HepG2 (cell line): Measurements from ENCODE around the gene TFPI. TPM values are rescaled to one million over a fixed set of nuclear protein-coding genes. Genes with fewer than 3 reads are reported as not detected.

Source experiments
- AKAP8 ChIP-seq: sonication (generic); formaldehyde crosslinking; IDR thresholded peaks from 2 replicates; pipeline ENCODE4 v1.5.1; 2020; ENCODE audit warnings: mild to moderate bottlenecking, missing genetic modification reagents
- CEBPB ChIP-seq: IDR thresholded peaks from 2 replicates; pipeline ENCODE4 v1.6.1; 2011; ENCODE audit warnings: low read depth, low read length, improper control_type of control experiment, borderline replicate concordance
- IRF2 ChIP-seq: IDR thresholded peaks from 2 replicates; pipeline ENCODE4 v1.6.1; 2018; ENCODE audit warnings: missing genetic modification reagents, missing compliant biosample characterization
- KMT2B ChIP-seq: IDR thresholded peaks from 2 replicates; pipeline ENCODE4 v1.6.1; 2016; ENCODE audit warnings: missing genetic modification reagents, missing compliant biosample characterization
- PPARG ChIP-seq: conservative IDR thresholded peaks from 2 replicates; pipeline ENCODE4 v1.6.1; 2016; ENCODE audit warnings: missing biosample characterization, missing genetic modification reagents
- RARA ChIP-seq: IDR thresholded peaks from 2 replicates; pipeline ENCODE4 v1.6.1; 2016; ENCODE audit warnings: missing genetic modification reagents, missing compliant biosample characterization
- SIX4 ChIP-seq: sonication (generic); formaldehyde crosslinking; IDR thresholded peaks from 2 replicates; pipeline ENCODE4 v1.4.0; 2020; ENCODE audit warnings: missing genetic modification reagents
- SP5 ChIP-seq: IDR thresholded peaks from 2 replicates; pipeline ENCODE4 v1.6.1; 2016; ENCODE audit warnings: low read depth, borderline replicate concordance
- TP53 ChIP-seq: sonication (generic); formaldehyde crosslinking; conservative IDR thresholded peaks from 2 replicates; pipeline ENCODE4 v1.4.0; 2020; ENCODE audit warnings: missing genetic modification reagents
- TRIM24 ChIP-seq: sonication (generic); formaldehyde crosslinking; IDR thresholded peaks from 2 replicates; pipeline ENCODE4 v1.8.0; 2022; ENCODE audit warnings: mild to moderate bottlenecking, missing genetic modification reagents
- YEATS4 ChIP-seq: sonication (generic); formaldehyde crosslinking; IDR thresholded peaks from 2 replicates; pipeline ENCODE4 v1.4.0; 2020; ENCODE audit warnings: missing genetic modification reagents, borderline replicate concordance
- ZNF207 ChIP-seq: fragments of 450-650 bp; IDR thresholded peaks from 2 replicates; pipeline ENCODE4 v1.6.1; 2016; ENCODE audit warnings: antibody characterized with exemption, borderline replicate concordance
- ZNF232 ChIP-seq: sonication (generic); formaldehyde crosslinking; IDR thresholded peaks from 2 replicates; pipeline ENCODE4 v1.4.0; 2020; ENCODE audit warnings: missing genetic modification reagents, borderline replicate concordance
- ZNF350 ChIP-seq: sonication (generic); formaldehyde crosslinking; IDR thresholded peaks from 2 replicates; pipeline ENCODE4 v1.4.0; 2020; ENCODE audit warnings: mild to moderate bottlenecking, low read depth, missing genetic modification reagents, borderline replicate concordance
- ZNF557 ChIP-seq: sonication (generic); formaldehyde crosslinking; IDR thresholded peaks from 2 replicates; pipeline ENCODE4 v1.4.0; 2020; ENCODE audit warnings: missing genetic modification reagents
- ZNF558 ChIP-seq: sonication (generic); formaldehyde crosslinking; IDR thresholded peaks from 2 replicates; pipeline ENCODE4 v1.9.0; 2022; ENCODE audit warnings: mild to moderate bottlenecking, missing genetic modification reagents, borderline replicate concordance
- polyA plus RNA-seq, 8 experiments: library from polyadenylated mRNA; depleted of rRNA in 3 of 8; stranded (reverse) in 7 of 8; unstranded in 1 of 8; fragments of >200 nt; fragmentation: Illumina TruSeq in 4 of 8; extraction: Trizol in 4 of 8; gene quantifications; 2 replicates each; pipeline versions ENCODE4 v1.2.1 to v1.2.3, GENCODE V29; 2011 to 2016; ENCODE audit warnings: low read depth in 4 of 8, missing spikeins in 1 of 8, mixed read lengths in 1 of 8; ENCODE audit not compliant: insufficient read depth in 1 of 8
- total RNA-seq, 5 experiments: library from RNA; depleted of rRNA; stranded (reverse); fragments of >200 nt; fragmentation: Illumina TruSeq; extraction: Trizol; gene quantifications; 2 replicates each; pipeline ENCODE4 v1.2.3, GENCODE V29; 2016; ENCODE audit warnings: low read depth in 1 of 5
- TF ChIP-seq, protein P1 (sequence below): sonication (generic); formaldehyde crosslinking; IDR thresholded peaks from 2 replicates; pipeline ENCODE4 v1.8.1; 2023; ENCODE audit warnings: mild to moderate bottlenecking, inconsistent platforms, moderate library complexity, missing genetic modification reagents, borderline replicate concordance
- TF ChIP-seq, protein P2 (sequence below), 2 experiments: sonication (generic) in 1 of 2; formaldehyde crosslinking in 1 of 2; IDR thresholded peaks; 2 replicates each; pipeline versions ENCODE4 v1.4.0 to v1.6.1; 2016 to 2020; ENCODE audit warnings: borderline replicate concordance in 1 of 2, low read depth in 1 of 2, mild to moderate bottlenecking in 1 of 2, missing genetic modification reagents in 1 of 2
- TF ChIP-seq, protein P3 (sequence below): sonication (generic); formaldehyde crosslinking; conservative IDR thresholded peaks from 2 replicates; pipeline ENCODE4 v1.4.0; 2020; ENCODE audit warnings: mild to moderate bottlenecking, missing genetic modification reagents, moderate library complexity
- TF ChIP-seq, protein P4 (sequence below): IDR thresholded peaks from 2 replicates; pipeline ENCODE4 v1.6.1; 2018; ENCODE audit warnings: missing genetic modification reagents

TFPI gene
- total and polyA plus RNA-seq, 2 of the 13 experiments (the other 11 are each of a cell fraction or from before 2014, with no cell fraction given), result 301 to 436 TPM

DNA sequence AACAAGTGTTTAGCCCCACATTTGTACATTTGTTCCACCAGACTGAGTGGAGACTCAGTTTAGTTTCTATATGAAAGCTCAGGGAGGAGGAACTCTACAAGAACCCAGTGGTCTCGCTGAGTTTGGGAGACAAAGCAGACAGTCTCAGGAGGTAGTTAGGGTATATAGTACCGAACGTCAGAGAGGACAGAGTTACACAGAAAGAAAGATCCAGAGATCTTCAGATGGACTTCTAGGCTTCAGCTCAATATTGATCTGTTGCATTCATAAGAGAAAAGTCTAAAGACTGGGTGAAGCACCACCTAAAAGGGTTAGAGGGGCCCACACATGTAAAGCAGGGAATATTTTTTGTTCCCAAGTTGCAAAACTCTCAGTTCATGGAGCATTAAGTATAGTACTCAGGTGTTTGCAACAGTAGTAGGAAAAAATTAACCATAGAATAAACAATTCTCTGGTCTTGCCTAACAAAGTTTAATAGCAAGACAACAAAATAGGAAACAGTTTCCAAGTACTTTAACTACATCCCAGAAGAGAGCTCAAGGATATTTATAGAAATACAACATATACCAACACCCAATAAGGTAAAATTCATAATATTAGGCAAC is 4.2 kb downstream of the TFPI start (continued):
- TF ChIP-seq ZNF350, result no peak
- TF ChIP-seq TRIM24 (CRISPR knock-in tag), result no peak
- TF ChIP-seq, protein P1, sequence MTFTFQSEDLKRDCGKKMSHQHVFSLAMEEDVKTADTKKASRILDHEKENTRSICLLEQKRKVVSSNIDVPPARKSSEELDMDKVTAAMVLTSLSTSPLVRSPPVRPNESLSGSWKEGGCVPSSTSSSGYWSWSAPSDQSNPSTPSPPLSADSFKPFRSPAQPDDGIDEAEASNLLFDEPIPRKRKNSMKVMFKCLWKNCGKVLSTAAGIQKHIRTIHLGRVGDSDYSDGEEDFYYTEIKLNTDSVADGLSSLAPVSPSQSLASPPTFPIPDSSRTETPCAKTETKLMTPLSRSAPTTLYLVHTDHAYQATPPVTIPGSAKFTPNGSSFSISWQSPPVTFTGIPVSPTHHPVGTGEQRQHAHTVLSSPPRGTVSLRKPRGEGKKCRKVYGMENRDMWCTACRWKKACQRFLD (CRISPR knock-in tag), result no peak
- TF ChIP-seq KMT2B (CRISPR knock-in tag), result no peak
- TF ChIP-seq, protein P2, sequence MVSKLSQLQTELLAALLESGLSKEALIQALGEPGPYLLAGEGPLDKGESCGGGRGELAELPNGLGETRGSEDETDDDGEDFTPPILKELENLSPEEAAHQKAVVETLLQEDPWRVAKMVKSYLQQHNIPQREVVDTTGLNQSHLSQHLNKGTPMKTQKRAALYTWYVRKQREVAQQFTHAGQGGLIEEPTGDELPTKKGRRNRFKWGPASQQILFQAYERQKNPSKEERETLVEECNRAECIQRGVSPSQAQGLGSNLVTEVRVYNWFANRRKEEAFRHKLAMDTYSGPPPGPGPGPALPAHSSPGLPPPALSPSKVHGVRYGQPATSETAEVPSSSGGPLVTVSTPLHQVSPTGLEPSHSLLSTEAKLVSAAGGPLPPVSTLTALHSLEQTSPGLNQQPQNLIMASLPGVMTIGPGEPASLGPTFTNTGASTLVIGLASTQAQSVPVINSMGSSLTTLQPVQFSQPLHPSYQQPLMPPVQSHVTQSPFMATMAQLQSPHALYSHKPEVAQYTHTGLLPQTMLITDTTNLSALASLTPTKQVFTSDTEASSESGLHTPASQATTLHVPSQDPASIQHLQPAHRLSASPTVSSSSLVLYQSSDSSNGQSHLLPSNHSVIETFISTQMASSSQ (IDR thresholded peaks at IDR 0.05; ENCODE audit: low read depth), result peak; percentile 97
- TF ChIP-seq, protein P2 (CRISPR knock-in tag; IDR thresholded peaks at IDR 0.05; ENCODE audit: borderline replicate concordance), result peak; percentile 98
- peak; percentile 71; the same call in 1 of the 2 replicates for TF ChIP-seq YEATS4 (CRISPR knock-in tag)
- peak; percentile 67; the same call in 1 of the 2 replicates for TF ChIP-seq IRF2 (CRISPR knock-in tag)
- peak; percentile 33; the same call in 1 of the 2 replicates for TF ChIP-seq SP5
- TF ChIP-seq SIX4 (CRISPR knock-in tag), result peak; percentile 76; the same call in 1 of the 2 replicates
- TF ChIP-seq RARA (CRISPR knock-in tag), result peak; percentile 77
- no peak for TF ChIP-seq ZNF207
- TF ChIP-seq, protein P3, sequence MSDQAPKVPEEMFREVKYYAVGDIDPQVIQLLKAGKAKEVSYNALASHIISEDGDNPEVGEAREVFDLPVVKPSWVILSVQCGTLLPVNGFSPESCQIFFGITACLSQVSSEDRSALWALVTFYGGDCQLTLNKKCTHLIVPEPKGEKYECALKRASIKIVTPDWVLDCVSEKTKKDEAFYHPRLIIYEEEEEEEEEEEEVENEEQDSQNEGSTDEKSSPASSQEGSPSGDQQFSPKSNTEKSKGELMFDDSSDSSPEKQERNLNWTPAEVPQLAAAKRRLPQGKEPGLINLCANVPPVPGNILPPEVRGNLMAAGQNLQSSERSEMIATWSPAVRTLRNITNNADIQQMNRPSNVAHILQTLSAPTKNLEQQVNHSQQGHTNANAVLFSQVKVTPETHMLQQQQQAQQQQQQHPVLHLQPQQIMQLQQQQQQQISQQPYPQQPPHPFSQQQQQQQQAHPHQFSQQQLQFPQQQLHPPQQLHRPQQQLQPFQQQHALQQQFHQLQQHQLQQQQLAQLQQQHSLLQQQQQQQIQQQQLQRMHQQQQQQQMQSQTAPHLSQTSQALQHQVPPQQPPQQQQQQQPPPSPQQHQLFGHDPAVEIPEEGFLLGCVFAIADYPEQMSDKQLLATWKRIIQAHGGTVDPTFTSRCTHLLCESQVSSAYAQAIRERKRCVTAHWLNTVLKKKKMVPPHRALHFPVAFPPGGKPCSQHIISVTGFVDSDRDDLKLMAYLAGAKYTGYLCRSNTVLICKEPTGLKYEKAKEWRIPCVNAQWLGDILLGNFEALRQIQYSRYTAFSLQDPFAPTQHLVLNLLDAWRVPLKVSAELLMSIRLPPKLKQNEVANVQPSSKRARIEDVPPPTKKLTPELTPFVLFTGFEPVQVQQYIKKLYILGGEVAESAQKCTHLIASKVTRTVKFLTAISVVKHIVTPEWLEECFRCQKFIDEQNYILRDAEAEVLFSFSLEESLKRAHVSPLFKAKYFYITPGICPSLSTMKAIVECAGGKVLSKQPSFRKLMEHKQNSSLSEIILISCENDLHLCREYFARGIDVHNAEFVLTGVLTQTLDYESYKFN, result peak; percentile 96
- no peak for TF ChIP-seq TP53
- TF ChIP-seq, protein P4, sequence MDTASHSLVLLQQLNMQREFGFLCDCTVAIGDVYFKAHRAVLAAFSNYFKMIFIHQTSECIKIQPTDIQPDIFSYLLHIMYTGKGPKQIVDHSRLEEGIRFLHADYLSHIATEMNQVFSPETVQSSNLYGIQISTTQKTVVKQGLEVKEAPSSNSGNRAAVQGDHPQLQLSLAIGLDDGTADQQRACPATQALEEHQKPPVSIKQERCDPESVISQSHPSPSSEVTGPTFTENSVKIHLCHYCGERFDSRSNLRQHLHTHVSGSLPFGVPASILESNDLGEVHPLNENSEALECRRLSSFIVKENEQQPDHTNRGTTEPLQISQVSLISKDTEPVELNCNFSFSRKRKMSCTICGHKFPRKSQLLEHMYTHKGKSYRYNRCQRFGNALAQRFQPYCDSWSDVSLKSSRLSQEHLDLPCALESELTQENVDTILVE (CRISPR knock-in tag), result peak; percentile 93
- 0 out of 2 replicates have a peak, but pooled peaks have one; percentile 46 for TF ChIP-seq PPARG (CRISPR knock-in tag)
- TF ChIP-seq CEBPB, result peak; percentile 95
- peak; percentile 78; the same call in 1 of the 2 replicates for TF ChIP-seq ZNF557 (CRISPR knock-in tag)
- TF ChIP-seq AKAP8, result no peak
- no peak for TF ChIP-seq ZNF558
- TF ChIP-seq ZNF232 (CRISPR knock-in tag), result no peak
